Stimulated activated CD4-positive, alpha-beta T cell treated with anti-CD3 and anti-CD28 coated beads, TNF-alpha, amount 100 ng/mL, for 48 hours (primary cell): ENCODE data around the gene NR2C2.
A peak's percentile ranks its signal among the peaks of the same experiment; 100 is the strongest.
"Not testable (repeated sequence)": the region's sequence is repeated elsewhere in the genome, so short reads cannot be mapped to it uniquely, and the experiment has no call there.

Experiments used
- DNase-seq, 3 donors: peaks; one replicate each; pipeline ENCODE4 v3.0.0-alpha.2; 2020; ENCODE audit warnings: low read depth in 3 of 3

The NR2C2 gene

GRCh38 chr3:14947100-14947885, at the start of gene NR2C2:
Gene NR2C2, plus strand, starts transcription at chr3:14947583. Its CDS starts 56,332 bp downstream, at chr3:15003915.
- DNase-seq: peak; percentile 71 to 79 (median 78)

- DNase-seq: no peak
Observed at GRCh38 chr3:14898929-14899328, 48.5 kb upstream of the NR2C2 start.

GRCh38 chr3:14899993-14900618, 47.3 kb upstream of the NR2C2 start:
- DNase-seq: no peak

- no peak for DNase-seq
Observed at GRCh38 chr3:14900881-14901873, 46.2 kb upstream of the NR2C2 start.

- no peak for DNase-seq
Observed at GRCh38 chr3:14902719-14903118, 44.7 kb upstream of the NR2C2 start.

- not testable (repeated sequence) for DNase-seq
Observed at GRCh38 chr3:14903501-14903900, 43.9 kb upstream of the NR2C2 start.

- no peak for DNase-seq
Observed at GRCh38 chr3:14905055-14905657, 42.2 kb upstream of the NR2C2 start.

GRCh38 chr3:14906355-14906971, 40.9 kb upstream of the NR2C2 start:
- DNase-seq: no peak

GRCh38 chr3:14907043-14907966, 40.1 kb upstream of the NR2C2 start:
- no peak for DNase-seq

- DNase-seq: no peak
Observed at GRCh38 chr3:14909250-14909649, 38.1 kb upstream of the NR2C2 start.

- DNase-seq: no peak
Observed at GRCh38 chr3:14911651-14912050, 35.7 kb upstream of the NR2C2 start.

GRCh38 chr3:14913071-14913925, 34.1 kb upstream of the NR2C2 start:
- DNase-seq: no peak

GRCh38 chr3:14913926-14914778, 33.2 kb upstream of the NR2C2 start:
- no peak for DNase-seq

GRCh38 chr3:14914779-14915117, 32.6 kb upstream of the NR2C2 start:
- no peak for DNase-seq

GRCh38 chr3:14915636-14916222, 31.7 kb upstream of the NR2C2 start:
- DNase-seq: no peak

GRCh38 chr3:14918356-14918860, 29.0 kb upstream of the NR2C2 start:
- no peak for DNase-seq

- no peak for DNase-seq
Observed at GRCh38 chr3:14920536-14920935, 26.8 kb upstream of the NR2C2 start.
